Neural progenitor cell (in vitro differentiated cells): ENCODE results near the gene LEO1.

Experiments used
- EZH2 ChIP-seq: fragments of 200-600 bp; sonication (generic); IDR thresholded peaks from 2 replicates; pipeline ENCODE4 v1.6.1; 2017; ENCODE audit warnings: antibody characterized with exemption, mild to moderate bottlenecking, moderate library complexity
- EZH2phosphoT487 ChIP-seq: fragments of 200-600 bp; sonication (generic); IDR thresholded peaks from 2 replicates; pipeline ENCODE4 v1.6.1; 2017; ENCODE audit warnings: antibody characterized with exemption
- TF ChIP-seq, protein P1 (sequence below): fragments of 200-600 bp; sonication (generic); IDR thresholded peaks from 2 replicates; pipeline ENCODE4 v1.5.1; 2017; ENCODE audit warnings: antibody characterized with exemption, mild to moderate bottlenecking

DNA sequence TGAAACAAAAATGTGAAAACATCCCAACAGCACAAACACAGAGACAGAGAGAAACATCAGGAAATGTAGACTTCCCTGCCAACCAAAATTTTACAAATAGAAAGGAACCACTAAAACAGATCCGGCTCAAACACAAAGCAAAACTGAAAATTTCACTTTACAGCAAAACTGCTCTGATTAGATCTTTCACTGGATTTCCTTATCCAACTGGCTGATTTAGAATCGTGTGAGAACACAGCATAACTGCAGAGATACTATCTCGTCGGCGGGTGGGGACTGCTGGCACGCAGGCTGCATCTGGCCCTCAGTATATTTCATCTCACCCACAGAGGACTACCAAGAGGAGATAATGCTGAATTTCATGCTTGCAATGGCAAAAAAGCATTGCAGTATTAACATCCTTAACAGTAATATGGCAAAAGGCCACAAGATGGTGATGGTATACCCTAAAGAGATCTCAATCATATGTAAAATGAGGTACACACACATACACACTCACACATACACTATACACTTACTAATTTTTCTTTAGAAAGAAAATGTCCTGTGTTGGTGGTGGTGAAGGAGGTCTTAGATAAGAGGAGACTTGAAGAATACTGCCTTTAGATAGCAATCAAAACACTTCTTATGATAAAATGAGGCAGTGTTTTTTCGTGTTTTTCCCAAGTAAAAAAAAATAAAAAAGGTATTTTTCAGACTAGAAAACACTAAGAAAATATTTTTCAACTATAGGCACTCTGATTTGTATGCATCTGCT is 10.6 kb upstream of the LEO1 start:
- TF ChIP-seq, protein P1, sequence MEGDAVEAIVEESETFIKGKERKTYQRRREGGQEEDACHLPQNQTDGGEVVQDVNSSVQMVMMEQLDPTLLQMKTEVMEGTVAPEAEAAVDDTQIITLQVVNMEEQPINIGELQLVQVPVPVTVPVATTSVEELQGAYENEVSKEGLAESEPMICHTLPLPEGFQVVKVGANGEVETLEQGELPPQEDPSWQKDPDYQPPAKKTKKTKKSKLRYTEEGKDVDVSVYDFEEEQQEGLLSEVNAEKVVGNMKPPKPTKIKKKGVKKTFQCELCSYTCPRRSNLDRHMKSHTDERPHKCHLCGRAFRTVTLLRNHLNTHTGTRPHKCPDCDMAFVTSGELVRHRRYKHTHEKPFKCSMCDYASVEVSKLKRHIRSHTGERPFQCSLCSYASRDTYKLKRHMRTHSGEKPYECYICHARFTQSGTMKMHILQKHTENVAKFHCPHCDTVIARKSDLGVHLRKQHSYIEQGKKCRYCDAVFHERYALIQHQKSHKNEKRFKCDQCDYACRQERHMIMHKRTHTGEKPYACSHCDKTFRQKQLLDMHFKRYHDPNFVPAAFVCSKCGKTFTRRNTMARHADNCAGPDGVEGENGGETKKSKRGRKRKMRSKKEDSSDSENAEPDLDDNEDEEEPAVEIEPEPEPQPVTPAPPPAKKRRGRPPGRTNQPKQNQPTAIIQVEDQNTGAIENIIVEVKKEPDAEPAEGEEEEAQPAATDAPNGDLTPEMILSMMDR, result peak; percentile 35
- TF ChIP-seq EZH2 (no peak), EZH2phosphoT487 (no peak)
